ENCODE results near the gene RRH.

DNA sequence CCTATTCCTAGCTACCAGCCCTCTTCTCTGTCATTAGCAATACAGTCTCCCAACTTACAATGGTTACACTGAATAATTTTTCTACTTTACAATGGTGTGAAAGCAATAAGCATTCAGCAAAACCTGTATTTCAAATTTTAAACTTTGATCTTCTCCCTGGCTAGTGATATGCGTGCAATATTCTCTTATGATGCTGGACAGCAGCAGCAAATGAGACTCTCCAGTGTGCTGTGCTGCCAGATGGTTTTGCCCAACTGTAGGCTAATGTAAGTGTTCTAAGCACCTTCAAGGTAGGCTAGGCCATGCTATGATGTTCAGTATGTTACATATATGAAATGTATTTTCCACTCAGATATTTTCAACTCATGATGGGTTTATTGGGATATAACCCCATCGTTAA is 18.1 kb upstream of the RRH start:
- TF ChIP-seq, protein P1, sequence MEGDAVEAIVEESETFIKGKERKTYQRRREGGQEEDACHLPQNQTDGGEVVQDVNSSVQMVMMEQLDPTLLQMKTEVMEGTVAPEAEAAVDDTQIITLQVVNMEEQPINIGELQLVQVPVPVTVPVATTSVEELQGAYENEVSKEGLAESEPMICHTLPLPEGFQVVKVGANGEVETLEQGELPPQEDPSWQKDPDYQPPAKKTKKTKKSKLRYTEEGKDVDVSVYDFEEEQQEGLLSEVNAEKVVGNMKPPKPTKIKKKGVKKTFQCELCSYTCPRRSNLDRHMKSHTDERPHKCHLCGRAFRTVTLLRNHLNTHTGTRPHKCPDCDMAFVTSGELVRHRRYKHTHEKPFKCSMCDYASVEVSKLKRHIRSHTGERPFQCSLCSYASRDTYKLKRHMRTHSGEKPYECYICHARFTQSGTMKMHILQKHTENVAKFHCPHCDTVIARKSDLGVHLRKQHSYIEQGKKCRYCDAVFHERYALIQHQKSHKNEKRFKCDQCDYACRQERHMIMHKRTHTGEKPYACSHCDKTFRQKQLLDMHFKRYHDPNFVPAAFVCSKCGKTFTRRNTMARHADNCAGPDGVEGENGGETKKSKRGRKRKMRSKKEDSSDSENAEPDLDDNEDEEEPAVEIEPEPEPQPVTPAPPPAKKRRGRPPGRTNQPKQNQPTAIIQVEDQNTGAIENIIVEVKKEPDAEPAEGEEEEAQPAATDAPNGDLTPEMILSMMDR (IDR thresholded peaks at IDR 0.05): no peak
- TF ChIP-seq EZH2 (IDR thresholded peaks at IDR 0.05; ENCODE audit: borderline replicate concordance, insufficient read depth, low read depth, low read length, poor library complexity, severe bottlenecking): no peak
